Neural cell (in vitro differentiated cells): ENCODE results near the gene PLA2G2E. TPM values are rescaled to one million over a fixed set of nuclear protein-coding genes. Genes with fewer than 3 reads are reported as not detected.

Source experiments
- H2AFZ ChIP-seq: fragments of 200-600, 300-800 bp; sonication (generic), shearing (Covaris generic); 2 replicates; pipeline ENCODE4 v1.6.0; 2014; ENCODE audit warnings: low read depth, mild to moderate bottlenecking, antibody characterized with exemption, low read length, moderate library complexity
- H3F3A ChIP-seq: fragments of 200-600 bp; shearing (Covaris generic); 2 replicates; pipeline ENCODE4 v1.6.1; 2016; ENCODE audit warnings: mild to moderate bottlenecking, moderate library complexity, mixed read lengths, antibody characterized with exemption, low read length; ENCODE audit not compliant: insufficient read depth, poor library complexity, severe bottlenecking
- H3K27ac ChIP-seq: fragments of 200-600, 300-800 bp; sonication (generic), shearing (Covaris generic); 2 replicates; pipeline ENCODE4 v1.5.1; 2014; ENCODE audit warnings: mild to moderate bottlenecking, low read length, moderate library complexity
- H3K27me3 ChIP-seq: fragments of 300-800, 200-600 bp; sonication (generic), shearing (Covaris generic); 2 replicates; pipeline ENCODE4 v1.6.0; 2014; ENCODE audit warnings: mild to moderate bottlenecking, low read depth, low read length, moderate library complexity; ENCODE audit not compliant: insufficient read depth
- H3K36me3 ChIP-seq: fragments of 300-800, 200-600 bp; sonication (generic), shearing (Covaris generic); 2 replicates; pipeline ENCODE4 v1.5.1; 2014; ENCODE audit warnings: mild to moderate bottlenecking, antibody characterized with exemption, low read length, moderate library complexity; ENCODE audit not compliant: insufficient read depth
- H3K4me2 ChIP-seq: fragments of 300-800, 200-600 bp; sonication (generic), shearing (Covaris generic); 2 replicates; pipeline ENCODE4 v1.6.0; 2014; ENCODE audit warnings: mild to moderate bottlenecking, low read length
- H3K4me3 ChIP-seq: fragments of 300-800, 200-600 bp; sonication (generic), shearing (Covaris generic); 2 replicates; pipeline ENCODE4 v1.5.1; 2014; ENCODE audit warnings: mild to moderate bottlenecking, low read length, moderate library complexity
- H3K79me2 ChIP-seq: fragments of 200-600 bp; shearing (Covaris generic); replicated peaks from 2 replicates; pipeline ENCODE4 v1.6.0; 2014; ENCODE audit warnings: mild to moderate bottlenecking, low read length, moderate library complexity; ENCODE audit not compliant: insufficient read depth
- H3K9ac ChIP-seq: fragments of 300-800, 200-600 bp; sonication (generic), shearing (Covaris generic); 2 replicates; pipeline ENCODE4 v1.6.1; 2016; ENCODE audit warnings: mild to moderate bottlenecking, low read length, mixed read lengths
- H3K9me2 ChIP-seq: fragments of 200-600 bp; shearing (Covaris generic); 2 replicates; pipeline ENCODE4 v1.6.1; 2016; ENCODE audit warnings: mild to moderate bottlenecking, low read length, mixed read lengths; ENCODE audit not compliant: insufficient read depth
- H3K9me3 ChIP-seq: fragments of 200-600, 300-800 bp; sonication (generic), shearing (Covaris generic); 2 replicates; pipeline ENCODE4 v1.6.1; 2016; ENCODE audit warnings: mild to moderate bottlenecking, mixed run types, low read length, moderate library complexity, mixed read lengths
- H4K20me1 ChIP-seq: fragments of 200-600 bp; shearing (Covaris generic); 2 replicates; pipeline ENCODE4 v1.6.1; 2016; ENCODE audit warnings: mild to moderate bottlenecking, mixed run types; ENCODE audit not compliant: insufficient read depth
- EP300 ChIP-seq: fragments of 450-650 bp; conservative IDR thresholded peaks from 2 replicates; pipeline ENCODE4 v1.6.1; 2014; ENCODE audit warnings: antibody characterized with exemption, mild to moderate bottlenecking, moderate library complexity; ENCODE audit not compliant: poor library complexity, severe bottlenecking
- EZH2 ChIP-seq: fragments of 200-600, 300-800 bp; shearing (Covaris generic), sonication (generic); IDR thresholded peaks from 2 replicates; pipeline ENCODE4 v1.6.1; 2014; ENCODE audit warnings: antibody characterized with exemption, low read length, borderline replicate concordance, mild to moderate bottlenecking; ENCODE audit not compliant: insufficient read depth, poor library complexity, severe bottlenecking
- MXI1 ChIP-seq: fragments of 450-650 bp; conservative IDR thresholded peaks from 2 replicates; pipeline ENCODE4 v1.6.1; 2014; ENCODE audit warnings: antibody characterized with exemption, mild to moderate bottlenecking; ENCODE audit not compliant: poor library complexity, severe bottlenecking
- POLR2AphosphoS5 ChIP-seq: IDR thresholded peaks from 2 replicates; pipeline ENCODE4 v1.6.1; 2012
- RAD21 ChIP-seq: fragments of 450-650 bp; conservative IDR thresholded peaks from 2 replicates; pipeline ENCODE4 v1.6.1; 2014; ENCODE audit warnings: antibody characterized with exemption, mild to moderate bottlenecking, moderate library complexity
- SMC3 ChIP-seq: fragments of 450-650 bp; conservative IDR thresholded peaks from 2 replicates; pipeline ENCODE4 v1.6.1; 2014; ENCODE audit warnings: antibody characterized with exemption, mild to moderate bottlenecking, moderate library complexity; ENCODE audit not compliant: poor library complexity
- TAF1 ChIP-seq: IDR thresholded peaks from 2 replicates; pipeline ENCODE4 v1.6.1; 2012; ENCODE audit warnings: low read depth
- polyA plus RNA-seq: library from polyadenylated mRNA; depleted of rRNA; stranded (reverse); fragments of >200 nt; gene quantifications from 2 replicates; pipeline ENCODE4 v1.2.3, GENCODE V29; 2014
- TF ChIP-seq, protein P1 (sequence below): fragments of 450-650 bp; IDR thresholded peaks from 2 replicates; pipeline ENCODE4 v1.5.1; 2014; ENCODE audit warnings: antibody characterized with exemption, mild to moderate bottlenecking, moderate library complexity; ENCODE audit not compliant: poor library complexity, severe bottlenecking
- TF ChIP-seq, protein P2 (sequence below): IDR thresholded peaks from 2 replicates; pipeline ENCODE4 v1.6.1; 2012; ENCODE audit warnings: borderline replicate concordance

PLA2G2E gene
- polyA plus RNA-seq, 1 donor from 2014 or later, result not detected

DNA sequence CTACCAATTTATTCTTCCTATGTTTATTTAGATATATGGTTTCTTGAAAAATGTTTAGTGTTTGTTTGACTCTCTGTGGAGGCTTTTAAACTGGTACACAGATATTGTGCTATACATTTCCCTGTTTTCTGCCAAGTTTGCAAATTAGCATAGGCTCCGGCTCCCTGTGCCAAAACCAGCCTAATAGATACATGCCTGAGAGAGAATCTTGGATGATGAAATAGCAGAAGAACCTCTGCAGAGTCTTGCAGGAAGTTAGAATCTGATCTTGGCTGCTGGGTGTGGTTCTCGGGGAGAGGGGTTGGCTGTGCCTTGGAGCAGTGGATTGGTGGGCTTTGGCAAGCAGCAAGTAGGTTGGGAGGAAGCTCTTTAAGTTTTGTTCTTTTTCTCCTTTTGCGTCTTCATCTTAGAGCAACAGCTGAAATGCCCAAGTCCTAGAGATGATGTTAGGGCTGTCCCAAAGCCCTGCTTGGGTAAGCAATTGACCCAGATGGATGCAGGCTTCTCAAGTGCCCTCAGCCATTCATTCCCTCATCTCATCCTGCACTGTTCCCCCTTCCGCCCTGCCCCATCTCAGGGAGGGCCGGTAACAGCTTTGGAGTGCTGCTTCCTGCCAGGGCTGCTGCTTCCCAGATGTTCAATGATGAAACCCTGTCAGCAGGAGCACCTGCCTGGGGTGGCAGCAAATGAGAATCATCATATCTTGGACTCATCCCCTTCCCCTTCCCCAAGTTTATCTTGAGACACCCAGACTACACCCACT is 46.7 kb upstream of the PLA2G2E start:
- H3K9me2 ChIP-seq, result no peaks in the 10 kb centered on the region
- no peaks in the 10 kb centered on the region for H4K20me1 ChIP-seq
- H3K79me2 ChIP-seq, result no peaks in the 10 kb centered on the region
- H3F3A ChIP-seq, result no peaks in the 10 kb centered on the region
- no peaks in the 10 kb centered on the region for H3K27me3 ChIP-seq
- TF ChIP-seq MXI1, result no peak
- TF ChIP-seq, protein P1, sequence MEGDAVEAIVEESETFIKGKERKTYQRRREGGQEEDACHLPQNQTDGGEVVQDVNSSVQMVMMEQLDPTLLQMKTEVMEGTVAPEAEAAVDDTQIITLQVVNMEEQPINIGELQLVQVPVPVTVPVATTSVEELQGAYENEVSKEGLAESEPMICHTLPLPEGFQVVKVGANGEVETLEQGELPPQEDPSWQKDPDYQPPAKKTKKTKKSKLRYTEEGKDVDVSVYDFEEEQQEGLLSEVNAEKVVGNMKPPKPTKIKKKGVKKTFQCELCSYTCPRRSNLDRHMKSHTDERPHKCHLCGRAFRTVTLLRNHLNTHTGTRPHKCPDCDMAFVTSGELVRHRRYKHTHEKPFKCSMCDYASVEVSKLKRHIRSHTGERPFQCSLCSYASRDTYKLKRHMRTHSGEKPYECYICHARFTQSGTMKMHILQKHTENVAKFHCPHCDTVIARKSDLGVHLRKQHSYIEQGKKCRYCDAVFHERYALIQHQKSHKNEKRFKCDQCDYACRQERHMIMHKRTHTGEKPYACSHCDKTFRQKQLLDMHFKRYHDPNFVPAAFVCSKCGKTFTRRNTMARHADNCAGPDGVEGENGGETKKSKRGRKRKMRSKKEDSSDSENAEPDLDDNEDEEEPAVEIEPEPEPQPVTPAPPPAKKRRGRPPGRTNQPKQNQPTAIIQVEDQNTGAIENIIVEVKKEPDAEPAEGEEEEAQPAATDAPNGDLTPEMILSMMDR, result no peak
- TF ChIP-seq POLR2AphosphoS5, result no peak
- TF ChIP-seq SMC3, result no peak
- H3K4me2 ChIP-seq, result no peak overlapping the region
- no peak overlapping the region for H3K4me3 ChIP-seq
- no peaks in the 10 kb centered on the region for H3K9me3 ChIP-seq
- H3K36me3 ChIP-seq, result no peaks in the 10 kb centered on the region
- H3K27ac ChIP-seq, result no peak overlapping the region
- no peak overlapping the region for H3K9ac ChIP-seq
- no peak overlapping the region for H2AFZ ChIP-seq

DNA sequence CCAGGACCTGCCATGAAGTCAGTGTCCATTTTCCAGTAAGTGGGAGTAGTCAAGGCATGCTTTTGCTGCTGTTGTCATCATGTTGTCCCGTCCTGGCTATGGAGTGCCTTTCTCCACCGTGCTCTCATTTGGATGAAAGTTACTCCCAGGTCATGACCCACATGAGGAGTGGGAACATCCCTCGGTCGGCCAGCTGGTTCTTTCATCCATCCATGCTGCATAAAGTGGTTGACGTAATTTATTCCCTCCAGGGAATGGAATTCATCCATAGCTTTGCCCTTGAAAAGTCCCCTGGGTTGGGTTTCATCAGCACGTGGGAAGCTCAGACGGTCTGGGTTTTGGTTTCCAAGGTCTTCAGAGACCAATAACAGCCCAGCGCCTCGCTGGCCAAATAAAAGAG is 44.4 kb upstream of the PLA2G2E start:
- H3K27me3 ChIP-seq, result no peaks in the 10 kb centered on the region
- H3K36me3 ChIP-seq, result no peaks in the 10 kb centered on the region
- no peaks in the 10 kb centered on the region for H3K79me2 ChIP-seq
- no peaks in the 10 kb centered on the region for H3F3A ChIP-seq
- no peak overlapping the region for H2AFZ ChIP-seq
- H3K27ac ChIP-seq, result no peak overlapping the region
- H3K9me2 ChIP-seq, result no peaks in the 10 kb centered on the region
- no peaks in the 10 kb centered on the region for H4K20me1 ChIP-seq
- no peaks in the 10 kb centered on the region for H3K9me3 ChIP-seq
- TF ChIP-seq, protein P2, sequence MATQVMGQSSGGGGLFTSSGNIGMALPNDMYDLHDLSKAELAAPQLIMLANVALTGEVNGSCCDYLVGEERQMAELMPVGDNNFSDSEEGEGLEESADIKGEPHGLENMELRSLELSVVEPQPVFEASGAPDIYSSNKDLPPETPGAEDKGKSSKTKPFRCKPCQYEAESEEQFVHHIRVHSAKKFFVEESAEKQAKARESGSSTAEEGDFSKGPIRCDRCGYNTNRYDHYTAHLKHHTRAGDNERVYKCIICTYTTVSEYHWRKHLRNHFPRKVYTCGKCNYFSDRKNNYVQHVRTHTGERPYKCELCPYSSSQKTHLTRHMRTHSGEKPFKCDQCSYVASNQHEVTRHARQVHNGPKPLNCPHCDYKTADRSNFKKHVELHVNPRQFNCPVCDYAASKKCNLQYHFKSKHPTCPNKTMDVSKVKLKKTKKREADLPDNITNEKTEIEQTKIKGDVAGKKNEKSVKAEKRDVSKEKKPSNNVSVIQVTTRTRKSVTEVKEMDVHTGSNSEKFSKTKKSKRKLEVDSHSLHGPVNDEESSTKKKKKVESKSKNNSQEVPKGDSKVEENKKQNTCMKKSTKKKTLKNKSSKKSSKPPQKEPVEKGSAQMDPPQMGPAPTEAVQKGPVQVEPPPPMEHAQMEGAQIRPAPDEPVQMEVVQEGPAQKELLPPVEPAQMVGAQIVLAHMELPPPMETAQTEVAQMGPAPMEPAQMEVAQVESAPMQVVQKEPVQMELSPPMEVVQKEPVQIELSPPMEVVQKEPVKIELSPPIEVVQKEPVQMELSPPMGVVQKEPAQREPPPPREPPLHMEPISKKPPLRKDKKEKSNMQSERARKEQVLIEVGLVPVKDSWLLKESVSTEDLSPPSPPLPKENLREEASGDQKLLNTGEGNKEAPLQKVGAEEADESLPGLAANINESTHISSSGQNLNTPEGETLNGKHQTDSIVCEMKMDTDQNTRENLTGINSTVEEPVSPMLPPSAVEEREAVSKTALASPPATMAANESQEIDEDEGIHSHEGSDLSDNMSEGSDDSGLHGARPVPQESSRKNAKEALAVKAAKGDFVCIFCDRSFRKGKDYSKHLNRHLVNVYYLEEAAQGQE, result no peak
- TF ChIP-seq EZH2, result no peak
- TF ChIP-seq, protein P1, result no peak
- TF ChIP-seq TAF1, result no peak
- TF ChIP-seq EP300, result no peak
- TF ChIP-seq SMC3, result no peak
- TF ChIP-seq POLR2AphosphoS5, result no peak
- no peak for TF ChIP-seq RAD21
- TF ChIP-seq MXI1, result no peak
- H3K9ac ChIP-seq, result no peak overlapping the region
- no peak overlapping the region for H3K4me2 ChIP-seq
- no peak overlapping the region for H3K4me3 ChIP-seq
